Measurements from ENCODE around the gene CDK10. TPM values are rescaled to one million over a fixed set of nuclear protein-coding genes. Genes with fewer than 3 reads are reported as not detected.

Gene CDK10
- total and polyA plus RNA-seq, 9 of the 15 experiments (the other 6 are each of a cell fraction or from before 2014, with no cell fraction given): 2.0 to 85.1 (median 40.1) TPM

DNA sequence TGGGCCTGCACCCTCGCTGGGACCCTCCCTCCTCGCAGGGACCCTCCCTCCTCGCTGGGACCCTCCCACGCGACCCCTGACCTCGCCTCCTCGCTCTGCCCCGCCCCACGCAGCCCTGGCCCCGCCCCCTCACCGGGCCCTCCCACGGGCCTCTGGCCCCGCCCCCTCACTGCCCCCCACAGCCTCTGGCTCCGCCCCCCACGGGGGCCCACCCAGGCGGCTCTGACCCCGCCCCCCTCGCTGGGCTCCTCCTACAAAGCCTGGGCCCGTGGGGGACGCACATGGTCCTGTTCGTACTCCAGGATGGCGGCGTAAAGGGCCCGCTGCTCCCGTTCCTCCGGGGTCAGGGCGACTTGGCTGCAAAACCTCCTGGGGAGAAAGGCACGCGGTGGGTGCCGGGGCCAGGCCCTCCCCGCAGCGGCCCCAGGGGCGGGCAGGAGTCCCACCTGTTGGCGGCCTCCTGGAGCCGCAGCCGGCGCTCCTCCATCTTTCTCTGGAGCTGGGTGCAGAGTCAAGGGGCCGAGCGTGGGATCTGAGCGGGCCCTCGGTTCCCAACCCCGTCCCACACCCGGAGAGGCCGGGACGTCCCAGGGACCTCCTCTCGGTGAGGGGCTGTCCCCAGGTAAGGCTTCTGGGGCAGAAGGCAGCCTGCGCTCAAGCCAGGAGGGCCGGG is 25.2 kb downstream of the CDK10 start:
- in situ Hi-C loops (cut with MboI) (no loop called here), intact Hi-C loops (cut with micrococcal nuclease) (no loop called here)
- peaks cover 15 to 81% of the 10 kb centered on the region in 2 experiments; a peak in 4 of 5 replicates for H3K4me1 ChIP-seq (replicated peaks in 1 of 2; ENCODE audit: control insufficient read depth in 2 of 2, insufficient read depth in 2 of 2, low read length in 2 of 2)
- DNase-seq (ENCODE audit: extremely low read depth in 1 of 4, low spot score in 3 of 4) (peak; percentile 88 to 99 (median 98)), ATAC-seq (peak; percentile 86), FAIRE-seq (peak; percentile 71)
- BruUV-seq (replicated peaks): TSS peak; percentile 81
- H3K27ac ChIP-seq (ENCODE audit: extremely low read depth, low read depth, low read length): peak overlapping the region; percentile 74
- H3K27me3 ChIP-seq (ENCODE audit: control insufficient read depth in 2 of 2, insufficient read depth in 2 of 2, low read length in 2 of 2): no peaks in the 10 kb centered on the region
- 0 out of 2 replicates have a peak, but pooled peaks cover 2% of the 10 kb centered on the region for H3K9me3 ChIP-seq (replicated peaks; ENCODE audit: control insufficient read depth, insufficient read depth, low read depth, low read length)
- no peaks in the 10 kb centered on the region for H3K9me1 ChIP-seq (ENCODE audit: control insufficient read depth, insufficient read depth, low read length)
- H3K4me3 ChIP-seq: peak overlapping the region; percentile 99
- H4K20me1 ChIP-seq (replicated peaks; ENCODE audit: control insufficient read depth, insufficient read depth, low read length): no peaks in the 10 kb centered on the region
- peaks cover 30% of the 10 kb centered on the region for H3K79me2 ChIP-seq (ENCODE audit: control insufficient read depth, insufficient read depth, low read length)
- ChIA-PET CTCF (ENCODE audit: low intra/inter-chr PET ratio) (no interaction called here), POLR2A (interaction anchor here (0.6 to 2.4 kb wide), 8 partner anchors 8 to 197 kb away, joined by 3 to 14 read pairs (median 4); no protein-coding TSS in a partner anchor)
- H3K36me3 ChIP-seq (ENCODE audit: control insufficient read depth, insufficient read depth, low read length): peaks cover 33% of the 10 kb centered on the region
- H3K9ac ChIP-seq (ENCODE audit: insufficient read depth in 1 of 2, low read depth in 2 of 2, low read length in 2 of 2): peak overlapping the region; percentile 78 to 97
- H2AFZ ChIP-seq (ENCODE audit: low read depth, low read length): peak overlapping the region; percentile 70
- WGBS (ENCODE audit: insufficient coverage, low coverage, missing lambda C conversion rate): 2% methylated on average over 27 of the region's 48 CpGs
- H3K4me2 ChIP-seq (ENCODE audit: insufficient read depth, low read length): peak overlapping the region; percentile 87
- TF ChIP-seq, protein P1, sequence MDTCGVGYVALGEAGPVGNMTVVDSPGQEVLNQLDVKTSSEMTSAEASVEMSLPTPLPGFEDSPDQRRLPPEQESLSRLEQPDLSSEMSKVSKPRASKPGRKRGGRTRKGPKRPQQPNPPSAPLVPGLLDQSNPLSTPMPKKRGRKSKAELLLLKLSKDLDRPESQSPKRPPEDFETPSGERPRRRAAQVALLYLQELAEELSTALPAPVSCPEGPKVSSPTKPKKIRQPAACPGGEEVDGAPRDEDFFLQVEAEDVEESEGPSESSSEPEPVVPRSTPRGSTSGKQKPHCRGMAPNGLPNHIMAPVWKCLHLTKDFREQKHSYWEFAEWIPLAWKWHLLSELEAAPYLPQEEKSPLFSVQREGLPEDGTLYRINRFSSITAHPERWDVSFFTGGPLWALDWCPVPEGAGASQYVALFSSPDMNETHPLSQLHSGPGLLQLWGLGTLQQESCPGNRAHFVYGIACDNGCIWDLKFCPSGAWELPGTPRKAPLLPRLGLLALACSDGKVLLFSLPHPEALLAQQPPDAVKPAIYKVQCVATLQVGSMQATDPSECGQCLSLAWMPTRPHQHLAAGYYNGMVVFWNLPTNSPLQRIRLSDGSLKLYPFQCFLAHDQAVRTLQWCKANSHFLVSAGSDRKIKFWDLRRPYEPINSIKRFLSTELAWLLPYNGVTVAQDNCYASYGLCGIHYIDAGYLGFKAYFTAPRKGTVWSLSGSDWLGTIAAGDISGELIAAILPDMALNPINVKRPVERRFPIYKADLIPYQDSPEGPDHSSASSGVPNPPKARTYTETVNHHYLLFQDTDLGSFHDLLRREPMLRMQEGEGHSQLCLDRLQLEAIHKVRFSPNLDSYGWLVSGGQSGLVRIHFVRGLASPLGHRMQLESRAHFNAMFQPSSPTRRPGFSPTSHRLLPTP (IDR thresholded peaks at IDR 0.05; ENCODE audit: borderline replicate concordance, extremely low read depth, insufficient read length): no peak
- peak; percentile 63 to 84; a peak in 1 of 4 replicates for TF ChIP-seq SIN3A (IDR thresholded peaks at IDR 0.05; ENCODE audit: borderline replicate concordance in 2 of 2, control insufficient read depth in 1 of 2, low read depth in 2 of 2, low read length in 2 of 2)
- no peak for TF ChIP-seq CC2D1A (IDR thresholded peaks at IDR 0.05)
- TF ChIP-seq HDAC1 (IDR thresholded peaks at IDR 0.05): peak in 1 of 2 experiments; percentile 93; a peak in 2 of 4 replicates
- TF ChIP-seq, protein P2, sequence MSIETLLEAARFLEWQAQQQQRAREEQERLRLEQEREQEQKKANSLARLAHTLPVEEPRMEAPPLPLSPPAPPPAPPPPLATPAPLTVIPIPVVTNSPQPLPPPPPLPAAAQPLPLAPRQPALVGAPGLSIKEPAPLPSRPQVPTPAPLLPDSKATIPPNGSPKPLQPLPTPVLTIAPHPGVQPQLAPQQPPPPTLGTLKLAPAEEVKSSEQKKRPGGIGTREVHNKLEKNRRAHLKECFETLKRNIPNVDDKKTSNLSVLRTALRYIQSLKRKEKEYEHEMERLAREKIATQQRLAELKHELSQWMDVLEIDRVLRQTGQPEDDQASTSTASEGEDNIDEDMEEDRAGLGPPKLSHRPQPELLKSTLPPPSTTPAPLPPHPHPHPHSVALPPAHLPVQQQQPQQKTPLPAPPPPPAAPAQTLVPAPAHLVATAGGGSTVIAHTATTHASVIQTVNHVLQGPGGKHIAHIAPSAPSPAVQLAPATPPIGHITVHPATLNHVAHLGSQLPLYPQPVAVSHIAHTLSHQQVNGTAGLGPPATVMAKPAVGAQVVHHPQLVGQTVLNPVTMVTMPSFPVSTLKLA (conservative IDR thresholded peaks at IDR 0.05): peak; percentile 87 to 96
- peak; percentile 75 for TF ChIP-seq POLR2B (IDR thresholded peaks at IDR 0.05; ENCODE audit: low read depth, partially characterized antibody)
- 0 out of 2 replicates have a peak, but pooled peaks have one; percentile 20 for TF ChIP-seq ZNF263 (CRISPR knock-in tag; IDR thresholded peaks at IDR 0.05; ENCODE audit: borderline replicate concordance)
- TF ChIP-seq SMAD4 (CRISPR knock-in tag; conservative IDR thresholded peaks at IDR 0.05): peak; percentile 20; the same call in 1 of the 2 replicates
- no peak for TF ChIP-seq DDX20 (tag; IDR thresholded peaks at IDR 0.05; ENCODE audit: low read depth)
- peak; percentile 91 for TF ChIP-seq RBFOX2 (IDR thresholded peaks at IDR 0.05; ENCODE audit: low read depth, low read length)
- TF ChIP-seq DMBX1 (CRISPR knock-in tag; IDR thresholded peaks at IDR 0.05; ENCODE audit: borderline replicate concordance): 0 out of 2 replicates have a peak, but pooled peaks have one; percentile 22
- TF ChIP-seq NR2C2 (CRISPR knock-in tag; IDR thresholded peaks at IDR 0.05): no peak
- peak; percentile 72 for TF ChIP-seq NR2C2 (tag; IDR thresholded peaks at IDR 0.05)
